AG04449 (cell line): ENCODE data around the gene FKBP5.
"Not testable (repeated sequence)": the region's sequence is repeated elsewhere in the genome, so short reads cannot be mapped to it uniquely, and the experiment has no call there.

Experiments
- CTCF ChIA-PET: fragments of 350-600 bp; formaldehyde crosslinking; extraction: SDS; loops from one replicate; lab custom pipeline; 2021; ENCODE audit warnings: antibody characterized with exemption; lab: Yijun Ruan, JAX
- POLR2A ChIA-PET: fragments of 400-600, 350-600 bp; formaldehyde crosslinking; extraction: SDS; loops from one replicate; lab custom pipeline; 2020; ENCODE audit warnings: antibody characterized with exemption, inconsistent platforms; lab: Yijun Ruan, JAX
- DNase-seq: peaks from one replicate; pipeline ENCODE4 v3.0.0-alpha.2; 2010; ENCODE audit warnings: low read depth, low spot score
- H3K4me3 ChIP-seq: 2 replicates; pipeline ENCODE4 v1.5.1; 2011; ENCODE audit warnings: low read depth, mild to moderate bottlenecking, control low read depth, low read length
- TF ChIP-seq, protein P1 (sequence below): IDR thresholded peaks from one replicate; pipeline ENCODE4 v1.5.1; 2011; ENCODE audit warnings: mild to moderate bottlenecking, moderate library complexity, low read length, control low read depth, inconsistent platforms; ENCODE audit not compliant: insufficient read depth; ENCODE audit errors: missing control alignments

FKBP5 gene

DNA sequence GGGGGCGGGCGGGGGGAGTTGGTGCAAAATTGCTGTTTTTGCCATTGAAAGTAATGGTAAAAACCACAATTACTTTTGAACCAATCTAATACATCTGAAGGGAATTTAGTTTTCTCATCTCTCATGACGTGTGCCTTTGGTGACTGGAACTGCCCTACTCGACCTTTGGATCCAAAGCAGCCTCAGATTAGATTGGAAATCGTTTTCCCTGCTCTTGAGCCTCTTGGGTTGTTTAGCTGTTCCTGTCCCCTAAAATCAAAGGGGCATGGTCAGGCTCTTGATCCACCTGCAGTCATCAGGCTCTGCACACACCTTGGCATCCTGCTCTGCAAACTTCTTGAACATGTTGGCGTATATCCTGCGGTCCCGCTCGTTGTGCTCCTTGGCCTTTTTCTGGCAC lies 112.0 kb downstream of the FKBP5 start:
- no peak overlapping the region for H3K4me3 ChIP-seq
- no peak for DNase-seq
- ChIA-PET CTCF (interaction anchor here (1.1 to 28.1 kb wide), 3 partner anchors 29 to 161 kb away, joined by 3 to 524 read pairs (median 10); partner anchors contain the start of gene ARMC12), POLR2A (no interaction called here)
- TF ChIP-seq, protein P1, sequence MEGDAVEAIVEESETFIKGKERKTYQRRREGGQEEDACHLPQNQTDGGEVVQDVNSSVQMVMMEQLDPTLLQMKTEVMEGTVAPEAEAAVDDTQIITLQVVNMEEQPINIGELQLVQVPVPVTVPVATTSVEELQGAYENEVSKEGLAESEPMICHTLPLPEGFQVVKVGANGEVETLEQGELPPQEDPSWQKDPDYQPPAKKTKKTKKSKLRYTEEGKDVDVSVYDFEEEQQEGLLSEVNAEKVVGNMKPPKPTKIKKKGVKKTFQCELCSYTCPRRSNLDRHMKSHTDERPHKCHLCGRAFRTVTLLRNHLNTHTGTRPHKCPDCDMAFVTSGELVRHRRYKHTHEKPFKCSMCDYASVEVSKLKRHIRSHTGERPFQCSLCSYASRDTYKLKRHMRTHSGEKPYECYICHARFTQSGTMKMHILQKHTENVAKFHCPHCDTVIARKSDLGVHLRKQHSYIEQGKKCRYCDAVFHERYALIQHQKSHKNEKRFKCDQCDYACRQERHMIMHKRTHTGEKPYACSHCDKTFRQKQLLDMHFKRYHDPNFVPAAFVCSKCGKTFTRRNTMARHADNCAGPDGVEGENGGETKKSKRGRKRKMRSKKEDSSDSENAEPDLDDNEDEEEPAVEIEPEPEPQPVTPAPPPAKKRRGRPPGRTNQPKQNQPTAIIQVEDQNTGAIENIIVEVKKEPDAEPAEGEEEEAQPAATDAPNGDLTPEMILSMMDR = no peak

DNA sequence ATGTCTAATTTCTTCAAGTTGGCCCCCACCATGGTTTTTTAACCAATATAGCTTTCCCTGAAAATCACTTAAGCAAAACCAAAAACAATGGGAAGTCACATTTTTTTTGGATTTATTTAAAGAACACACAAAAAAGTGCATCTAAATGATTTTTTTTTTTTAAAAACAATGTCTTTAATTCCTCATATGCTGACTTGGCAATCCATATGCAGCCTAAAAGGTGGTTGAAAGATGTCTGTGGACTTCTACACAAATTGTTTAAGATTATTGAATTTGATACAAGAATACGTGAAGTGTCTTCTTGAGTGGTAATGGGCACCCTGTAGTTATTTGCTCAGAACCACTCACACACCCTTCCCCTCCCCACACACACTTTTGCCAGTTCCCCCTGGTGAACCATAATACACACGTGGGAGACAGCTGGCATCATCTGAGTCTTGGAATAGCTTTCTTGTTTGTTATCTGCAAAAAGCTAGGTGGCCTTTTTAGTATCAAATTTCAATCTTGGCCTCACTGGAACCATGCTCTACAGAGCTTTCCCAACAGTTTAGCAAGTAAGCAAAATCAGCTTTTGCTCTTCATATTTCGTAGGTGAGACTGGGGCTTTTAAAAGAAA lies 115.1 kb downstream of the FKBP5 start:
- POLR2A ChIA-PET = no interaction called here
- CTCF ChIA-PET = interaction anchor here (1.0 to 28.1 kb wide), 5 partner anchors 8 to 164 kb away, joined by 3 to 524 read pairs (median 11); partner anchors contain the start of gene ARMC12
- TF ChIP-seq, protein P1 = no peak
- H3K4me3 ChIP-seq = no peak overlapping the region
- no peak for DNase-seq

DNA sequence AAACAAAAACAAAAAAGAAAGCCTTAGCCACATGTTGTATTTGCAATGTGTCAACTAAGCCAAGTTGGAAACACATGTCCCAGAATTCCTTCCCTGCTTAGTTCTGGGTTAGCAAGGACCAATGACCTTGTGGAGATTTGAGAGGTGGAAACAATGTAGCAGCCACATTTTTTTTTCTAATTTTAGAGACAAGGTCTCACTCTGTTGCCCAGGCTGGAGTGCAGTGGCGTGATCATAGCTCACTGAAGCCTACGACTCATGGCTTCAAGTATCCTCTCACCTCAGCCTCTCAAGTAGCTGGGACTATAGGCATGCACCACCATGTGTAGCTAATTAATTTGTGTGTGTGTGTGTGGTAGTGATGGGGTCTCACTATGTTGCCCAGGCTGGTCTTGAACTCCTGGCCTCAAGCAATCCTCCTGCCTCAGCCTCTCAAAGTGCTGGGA lies 117.8 kb downstream of the FKBP5 start:
- DNase-seq, POLR2A ChIA-PET, H3K4me3 ChIP-seq: not testable (repeated sequence)
- CTCF ChIA-PET = interaction anchor here (1.2 to 9.9 kb wide), 3 partner anchors 11 to 166 kb away, joined by 3 to 99 read pairs (median 5); partner anchors contain the start of gene ARMC12

DNA sequence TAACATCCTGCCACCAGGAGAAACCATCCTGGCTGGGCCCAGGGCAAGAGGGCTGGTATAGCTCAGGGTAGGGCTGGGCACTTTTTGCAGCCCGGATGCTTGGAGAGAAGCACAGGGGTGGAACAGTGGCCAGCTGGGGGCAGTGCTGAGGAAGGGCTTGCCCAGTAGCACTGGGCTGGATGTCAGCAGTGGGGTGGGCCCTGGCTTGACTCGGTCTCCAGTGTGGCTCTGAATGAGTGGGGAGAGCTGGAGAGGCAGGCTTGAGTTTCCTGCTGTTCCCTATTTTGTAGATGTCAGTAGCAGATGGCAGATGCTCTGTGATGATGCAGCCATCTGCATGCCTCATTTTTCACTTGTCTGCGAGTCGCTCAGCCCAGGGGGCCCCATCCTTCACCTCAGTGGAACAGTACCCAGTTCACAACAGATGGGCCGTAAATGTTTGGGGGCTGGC lies 119.7 kb downstream of the FKBP5 start:
- TF ChIP-seq, protein P1 = peak; percentile 43
- ChIA-PET CTCF (interaction anchor here (1.1 to 9.9 kb wide), 5 partner anchors 13 to 167 kb away, joined by 3 to 99 read pairs (median 6); partner anchors contain the start of gene ARMC12), POLR2A (no interaction called here)
- no peak overlapping the region for H3K4me3 ChIP-seq
- DNase-seq = no peak

DNA sequence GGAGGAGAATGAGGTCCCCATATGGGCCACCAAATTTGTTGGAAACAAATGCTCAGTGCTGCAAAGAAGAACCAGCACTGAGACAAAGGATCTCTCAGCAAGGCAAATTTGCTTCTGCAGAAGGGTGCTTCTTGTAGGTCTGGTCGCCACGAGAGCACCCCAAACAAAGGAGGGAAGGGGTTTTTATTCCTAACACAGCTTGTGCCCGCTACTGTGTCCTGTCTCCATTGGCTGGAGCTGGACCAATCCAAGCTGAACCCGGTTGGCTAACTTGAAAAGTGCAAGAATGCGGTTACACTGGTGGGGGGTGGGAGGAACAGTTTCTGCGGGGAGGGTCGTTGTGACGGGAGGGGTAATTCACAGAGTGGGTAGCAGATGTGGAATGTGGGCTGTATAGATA lies 121.9 kb downstream of the FKBP5 start:
- ChIA-PET POLR2A (no interaction called here), CTCF (interaction anchor here (3.3 to 9.9 kb wide), 2 partner anchors 15 to 170 kb away, joined by 18 to 99 read pairs; partner anchors contain the start of gene ARMC12)
- DNase-seq = no peak
- H3K4me3 ChIP-seq = no peak overlapping the region
- TF ChIP-seq, protein P1 = no peak

DNA sequence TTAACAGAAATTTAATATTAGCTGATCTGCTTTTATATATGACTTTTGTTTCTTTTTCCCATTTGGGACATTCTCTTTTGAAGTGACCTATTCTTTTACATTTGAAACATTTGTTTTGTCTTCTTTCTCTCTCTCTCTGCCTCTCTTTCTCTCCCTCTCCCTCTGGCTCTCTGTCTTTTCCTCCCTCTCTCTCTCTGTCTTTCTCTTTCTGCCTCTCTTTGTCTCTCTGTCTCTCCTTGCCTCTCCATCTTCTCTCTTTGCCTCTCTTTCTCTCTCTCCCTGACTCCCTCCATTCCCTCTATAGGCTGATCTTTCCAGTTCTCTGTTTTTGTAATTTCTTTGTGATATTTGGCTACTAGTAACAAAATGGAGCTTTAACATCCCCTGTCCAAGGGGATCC lies 124.0 kb downstream of the FKBP5 start:
- no peak overlapping the region for H3K4me3 ChIP-seq
- ChIA-PET POLR2A (no interaction called here), CTCF (interaction anchor here (0.8 to 1.4 kb wide), 4 partner anchors 10 to 20 kb away, joined by 3 to 5 read pairs (median 3); no protein-coding TSS in a partner anchor)
- TF ChIP-seq, protein P1 = no peak
- DNase-seq = no peak
